NCI-H2107 treated with DMSO at 0.1 percent for 48 hours (cell line): ENCODE results near the gene KRTAP4-5.
"Not testable (repeated sequence)": the region's sequence is repeated elsewhere in the genome, so short reads cannot be mapped to it uniquely, and the experiment has no call there.

Experiments used
- DNase-seq: peaks from one replicate; lab custom pipeline; 2025; ENCODE audit not compliant: unreplicated experiment; lab: John Stamatoyannopoulos, UW

The KRTAP4-5 gene

DNA sequence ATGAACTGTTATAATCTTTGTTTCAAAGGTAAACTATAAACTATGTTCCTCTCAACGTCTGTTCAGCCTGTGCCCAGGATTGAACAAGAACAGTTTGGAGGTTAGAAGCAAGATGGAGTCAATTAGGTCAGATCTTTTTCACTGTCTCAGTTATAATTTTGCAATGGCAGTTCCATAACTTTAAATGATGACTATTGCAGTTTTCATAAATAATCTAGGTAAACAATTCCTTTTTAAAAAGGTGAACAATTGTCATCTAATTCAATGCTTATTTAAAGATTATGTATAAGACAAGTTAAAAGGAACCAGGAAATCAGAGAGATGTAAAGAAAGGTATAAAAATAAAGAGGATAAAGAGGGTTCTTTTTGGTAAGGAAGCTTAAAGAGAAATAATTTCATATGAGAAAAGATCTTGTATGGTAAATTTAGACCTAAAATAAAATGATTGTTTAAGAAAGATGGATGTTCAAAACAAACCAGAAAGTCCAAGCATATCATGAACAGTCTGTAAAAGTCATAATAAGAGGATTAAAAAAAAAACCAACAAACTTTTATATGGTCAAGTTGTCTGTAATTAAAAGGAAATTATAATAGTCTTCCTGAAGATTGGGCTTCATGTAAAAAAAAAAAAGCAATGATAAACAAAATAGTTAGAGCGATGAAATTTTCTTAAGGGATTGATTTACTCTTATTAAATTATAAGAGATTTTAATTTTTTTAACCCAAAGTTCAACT, 38.3 kb downstream of the KRTAP4-5 start:
- no peak for DNase-seq

DNA sequence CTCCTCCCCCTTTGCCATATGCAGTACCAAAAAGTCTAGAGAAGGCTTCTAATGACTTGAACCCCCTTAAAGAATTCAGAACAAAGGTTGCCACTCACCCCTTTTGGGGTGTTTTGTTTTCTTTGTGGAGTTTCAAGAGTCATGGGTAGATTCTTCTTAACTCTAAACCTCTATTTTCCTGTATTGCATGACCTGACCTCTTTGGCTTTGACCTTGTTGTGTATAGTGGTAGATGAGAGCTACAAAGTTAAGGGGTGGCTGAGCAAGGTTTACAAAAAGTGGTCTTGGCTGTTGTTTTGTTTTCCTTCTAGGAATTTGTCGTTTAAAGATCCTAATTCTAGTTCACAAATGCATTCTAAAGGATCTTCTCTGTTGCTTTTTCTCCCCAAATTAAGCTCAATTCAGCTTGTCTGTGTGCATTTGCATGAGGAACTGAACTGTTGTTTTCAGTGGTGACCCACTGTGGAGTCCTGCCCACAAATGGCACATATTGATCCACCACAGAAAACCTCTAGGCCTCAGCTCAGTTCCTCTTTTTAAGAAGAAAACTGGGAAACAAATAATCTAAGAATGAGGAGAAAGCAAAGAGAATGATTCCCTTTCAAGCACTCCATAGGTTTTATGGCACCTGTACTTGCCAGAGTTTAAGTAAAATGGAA, 40.8 kb downstream of the KRTAP4-5 start:
- not testable (repeated sequence) for DNase-seq

DNA sequence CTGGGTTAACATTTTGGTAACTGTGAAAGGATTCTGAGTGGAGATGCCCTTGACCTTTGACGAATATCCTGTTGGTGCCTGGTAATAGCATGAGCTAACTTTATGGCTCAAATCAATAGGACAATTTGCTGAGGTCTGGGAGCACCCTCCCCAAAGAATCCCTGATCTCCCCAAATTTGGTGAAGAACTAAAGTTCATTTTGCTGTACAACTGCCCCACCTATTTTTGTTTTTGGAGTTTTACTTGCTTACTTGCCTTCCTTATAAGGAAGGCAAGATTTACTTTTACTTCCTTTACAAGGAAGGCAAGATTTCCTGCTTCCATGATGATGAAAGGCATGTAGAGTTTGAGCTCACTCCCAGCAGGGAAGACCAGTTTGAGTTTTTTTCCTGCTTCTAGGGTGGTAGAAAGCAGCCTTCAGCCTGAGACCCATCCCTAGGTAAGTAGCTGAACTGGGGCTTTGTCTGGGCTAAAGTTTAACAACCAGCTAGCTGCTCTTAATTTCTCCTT, 41.6 kb downstream of the KRTAP4-5 start:
- no peak for DNase-seq

DNA sequence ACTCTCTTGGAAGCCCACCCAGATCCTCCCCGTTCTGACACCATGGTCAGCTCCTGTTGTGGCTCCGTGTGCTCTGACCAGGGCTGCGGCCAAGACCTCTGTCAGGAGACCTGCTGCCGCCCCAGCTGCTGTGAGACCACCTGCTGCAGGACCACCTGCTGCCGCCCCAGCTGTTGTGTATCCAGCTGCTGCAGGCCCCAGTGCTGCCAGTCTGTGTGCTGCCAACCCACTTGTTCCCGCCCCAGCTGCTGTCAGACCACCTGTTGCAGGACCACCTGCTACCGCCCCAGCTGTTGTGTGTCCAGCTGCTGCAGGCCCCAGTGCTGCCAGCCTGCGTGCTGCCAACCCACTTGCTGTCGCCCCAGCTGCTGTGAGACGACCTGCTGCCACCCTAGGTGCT, 44.3 kb downstream of the KRTAP4-5 start, which contains the start of gene KRTAP4-9:
KRTAP4-9 (plus strand) TSS at position 43 of the 400 bp plus-strand sequence; CDS start at position 43, 0 bp downstream.
- not testable (repeated sequence) for DNase-seq

DNA sequence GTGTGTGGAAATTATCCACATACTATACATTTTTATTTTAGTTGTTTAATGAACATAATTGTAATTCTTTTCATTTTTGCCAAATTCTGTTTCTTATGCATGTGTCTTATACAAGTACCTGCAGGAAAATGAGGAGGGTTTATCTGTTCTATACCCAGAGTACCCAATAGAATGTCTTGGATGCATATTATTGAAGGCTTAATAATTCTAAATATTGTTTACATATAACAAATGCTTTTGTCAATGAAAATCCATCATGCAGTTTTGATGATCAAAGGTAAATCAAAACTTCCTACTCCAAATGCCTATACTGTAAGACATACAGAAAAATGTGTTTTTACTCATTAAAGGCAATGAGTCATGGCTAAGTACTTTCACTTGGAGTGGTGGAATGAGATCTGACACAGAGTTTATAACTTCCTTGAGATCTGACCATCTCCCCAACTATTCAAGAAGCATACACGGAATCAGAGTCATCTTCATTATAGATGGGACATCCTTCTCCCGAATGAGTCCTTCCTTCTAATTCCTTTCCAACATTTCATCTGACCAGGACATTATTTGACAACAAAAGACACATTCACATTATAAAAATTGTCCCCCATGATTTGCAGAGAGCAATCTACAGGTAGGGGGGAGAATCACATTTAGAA, 45.1 kb downstream of the KRTAP4-5 start:
- not testable (repeated sequence) for DNase-seq

DNA sequence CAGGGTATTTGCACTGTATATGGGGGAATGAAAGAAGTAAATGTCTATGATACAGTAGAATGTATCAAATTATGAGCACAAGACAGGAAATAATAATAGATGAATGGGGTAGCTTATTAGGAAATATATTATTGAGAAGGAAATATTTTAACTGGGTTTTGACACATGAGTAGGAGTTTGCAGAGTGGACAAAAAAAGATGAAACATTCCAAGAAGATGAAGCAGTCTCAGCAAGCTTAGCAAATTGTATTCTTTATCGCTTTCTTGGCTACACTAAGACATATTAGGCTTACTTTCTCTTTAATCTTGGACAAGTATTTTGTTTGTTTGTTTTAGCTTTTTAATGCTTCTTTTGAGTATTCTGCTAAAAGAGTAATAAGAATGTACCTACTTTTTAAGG, 45.7 kb downstream of the KRTAP4-5 start:
- DNase-seq, result no peak

DNA sequence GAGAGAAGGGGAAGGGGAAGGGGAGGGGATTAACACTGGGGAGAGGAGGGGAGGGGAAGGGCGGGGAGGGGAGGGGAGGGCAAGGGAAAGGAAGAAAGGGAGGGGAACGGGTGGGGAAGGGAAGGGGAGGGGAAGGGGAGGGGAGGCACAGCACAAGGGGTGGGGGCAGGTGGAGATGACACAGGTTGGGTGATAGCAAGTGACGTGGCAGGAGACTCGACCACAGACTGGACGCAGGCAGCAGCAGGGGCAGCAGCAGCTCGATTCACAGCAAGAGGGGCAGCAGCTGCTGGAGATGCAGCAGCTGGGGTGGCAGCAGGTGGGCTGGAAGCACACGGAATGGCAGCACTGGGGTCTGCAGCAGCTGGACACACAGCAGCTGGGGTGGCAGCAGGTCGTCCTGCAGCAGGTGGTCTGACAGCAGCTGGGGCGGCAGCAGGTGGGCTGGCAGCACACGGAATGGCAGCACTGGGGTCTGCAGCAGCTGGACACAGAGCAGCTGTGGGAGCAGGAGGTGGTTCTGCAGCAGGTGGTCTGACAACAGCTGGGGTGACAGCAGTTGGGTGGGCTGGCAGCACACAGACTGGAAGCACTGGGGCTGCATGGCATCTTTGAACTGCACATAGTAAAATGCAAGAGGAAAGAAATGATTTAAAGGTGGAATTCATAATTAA, 47.9 kb downstream of the KRTAP4-5 start, which contains the start of gene KRTAP4-16:
KRTAP4-16 (minus strand) TSS at position 624 of the 674 bp plus-strand sequence; CDS start at position 624, 0 bp downstream.
- no peak for DNase-seq

DNA sequence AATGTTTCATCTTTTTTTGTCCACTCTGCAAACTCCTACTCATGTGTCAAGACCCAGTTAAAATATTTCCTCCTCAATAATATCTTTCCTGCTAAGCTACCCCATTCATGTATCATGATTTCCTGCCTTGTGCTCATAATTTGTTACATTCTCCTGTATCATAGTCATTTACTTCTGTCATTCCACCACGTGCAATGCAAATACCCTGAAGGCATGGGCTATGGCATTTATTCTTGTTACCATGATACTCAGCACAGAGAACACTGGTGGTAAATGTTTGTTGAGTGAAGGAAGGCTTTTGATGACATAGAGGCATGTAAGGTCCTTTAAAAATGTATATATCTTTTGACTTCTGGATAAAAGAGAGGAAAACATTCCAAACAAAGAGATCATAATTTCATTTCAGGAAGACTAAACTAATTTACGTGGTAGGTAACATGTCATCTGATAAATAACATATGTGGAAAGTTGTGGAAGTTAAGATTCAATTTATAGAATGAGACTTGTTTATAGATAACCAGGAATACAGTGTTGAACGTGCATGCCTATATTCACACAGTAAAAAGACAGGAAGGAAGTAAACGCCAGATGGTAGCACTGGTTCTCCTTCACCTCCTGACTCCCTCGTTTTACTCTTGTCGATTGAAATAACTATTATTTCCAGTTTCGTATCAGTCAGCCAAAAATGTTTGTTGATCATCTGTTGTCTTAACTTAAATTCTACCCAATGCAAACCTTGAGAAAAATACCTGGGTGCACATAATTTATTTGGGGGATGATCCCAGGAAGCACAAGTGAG, 49.7 kb downstream of the KRTAP4-5 start:
- DNase-seq, result not testable (repeated sequence)
